ENCODE measurements around the gene PKLR. TPM values are rescaled to one million over a fixed set of nuclear protein-coding genes. Genes with fewer than 3 reads are reported as not detected.

PKLR gene
- total and polyA plus RNA-seq, 4 donors = 10.4 to 56.1 (median 40.6) TPM

DNA sequence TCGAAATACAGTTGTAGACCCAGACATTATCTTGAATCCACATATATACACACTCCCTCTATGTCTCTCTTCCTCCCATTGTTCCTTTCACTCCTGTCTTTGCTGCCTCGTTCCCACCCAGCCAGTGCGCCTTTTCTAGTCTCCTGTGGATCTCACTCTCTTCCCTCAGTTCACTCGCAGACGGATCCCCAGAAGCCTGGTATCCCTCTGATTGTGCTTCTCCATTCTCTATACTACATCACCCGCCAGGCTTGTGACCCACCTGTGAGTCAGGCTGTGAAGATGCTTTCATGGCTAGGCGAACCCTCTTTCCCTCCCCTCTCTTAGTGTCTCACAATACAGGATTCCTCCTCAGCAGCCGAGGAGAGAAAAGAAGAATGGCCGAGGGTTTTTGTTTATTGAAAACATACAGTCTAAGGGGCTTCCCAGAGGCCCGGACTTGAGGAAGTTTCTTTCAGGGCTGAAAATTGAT is 22.5 kb downstream of the PKLR start:
- no peaks in the 10 kb centered on the region for H3K27me3 ChIP-seq (ENCODE audit: control insufficient read depth in 4 of 4, insufficient read depth in 4 of 4, low read length in 3 of 4)
- no peaks in the 10 kb centered on the region for H3K9me3 ChIP-seq (ENCODE audit: control insufficient read depth in 4 of 4, low read length in 3 of 4)
- no peak overlapping the region for H3K4me3 ChIP-seq (ENCODE audit: low read depth in 1 of 3, low read length in 3 of 3)
- no peak for TF ChIP-seq NR2F2 (IDR thresholded peaks at IDR 0.05)
- TF ChIP-seq HNF4A (conservative IDR thresholded peaks at IDR 0.05) = no peak
- no peak for TF ChIP-seq RXRA (IDR thresholded peaks at IDR 0.05)
- TF ChIP-seq, protein P1, sequence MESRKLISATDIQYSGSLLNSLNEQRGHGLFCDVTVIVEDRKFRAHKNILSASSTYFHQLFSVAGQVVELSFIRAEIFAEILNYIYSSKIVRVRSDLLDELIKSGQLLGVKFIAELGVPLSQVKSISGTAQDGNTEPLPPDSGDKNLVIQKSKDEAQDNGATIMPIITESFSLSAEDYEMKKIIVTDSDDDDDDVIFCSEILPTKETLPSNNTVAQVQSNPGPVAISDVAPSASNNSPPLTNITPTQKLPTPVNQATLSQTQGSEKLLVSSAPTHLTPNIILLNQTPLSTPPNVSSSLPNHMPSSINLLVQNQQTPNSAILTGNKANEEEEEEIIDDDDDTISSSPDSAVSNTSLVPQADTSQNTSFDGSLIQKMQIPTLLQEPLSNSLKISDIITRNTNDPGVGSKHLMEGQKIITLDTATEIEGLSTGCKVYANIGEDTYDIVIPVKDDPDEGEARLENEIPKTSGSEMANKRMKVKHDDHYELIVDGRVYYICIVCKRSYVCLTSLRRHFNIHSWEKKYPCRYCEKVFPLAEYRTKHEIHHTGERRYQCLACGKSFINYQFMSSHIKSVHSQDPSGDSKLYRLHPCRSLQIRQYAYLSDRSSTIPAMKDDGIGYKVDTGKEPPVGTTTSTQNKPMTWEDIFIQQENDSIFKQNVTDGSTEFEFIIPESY (IDR thresholded peaks at IDR 0.05) = no peak
- no peak for TF ChIP-seq RAD21 (IDR thresholded peaks at IDR 0.05)
- no peak for TF ChIP-seq GABPA (IDR thresholded peaks at IDR 0.05 in 1 of 2, conservative IDR thresholded peaks at IDR 0.05 in 1 of 2)
- TF ChIP-seq, protein P2, sequence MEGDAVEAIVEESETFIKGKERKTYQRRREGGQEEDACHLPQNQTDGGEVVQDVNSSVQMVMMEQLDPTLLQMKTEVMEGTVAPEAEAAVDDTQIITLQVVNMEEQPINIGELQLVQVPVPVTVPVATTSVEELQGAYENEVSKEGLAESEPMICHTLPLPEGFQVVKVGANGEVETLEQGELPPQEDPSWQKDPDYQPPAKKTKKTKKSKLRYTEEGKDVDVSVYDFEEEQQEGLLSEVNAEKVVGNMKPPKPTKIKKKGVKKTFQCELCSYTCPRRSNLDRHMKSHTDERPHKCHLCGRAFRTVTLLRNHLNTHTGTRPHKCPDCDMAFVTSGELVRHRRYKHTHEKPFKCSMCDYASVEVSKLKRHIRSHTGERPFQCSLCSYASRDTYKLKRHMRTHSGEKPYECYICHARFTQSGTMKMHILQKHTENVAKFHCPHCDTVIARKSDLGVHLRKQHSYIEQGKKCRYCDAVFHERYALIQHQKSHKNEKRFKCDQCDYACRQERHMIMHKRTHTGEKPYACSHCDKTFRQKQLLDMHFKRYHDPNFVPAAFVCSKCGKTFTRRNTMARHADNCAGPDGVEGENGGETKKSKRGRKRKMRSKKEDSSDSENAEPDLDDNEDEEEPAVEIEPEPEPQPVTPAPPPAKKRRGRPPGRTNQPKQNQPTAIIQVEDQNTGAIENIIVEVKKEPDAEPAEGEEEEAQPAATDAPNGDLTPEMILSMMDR (IDR thresholded peaks at IDR 0.05; ENCODE audit: low read depth, low read length, missing input control) = no peak
- TF ChIP-seq EGR1 (IDR thresholded peaks at IDR 0.05; ENCODE audit: low read depth in 2 of 2) = no peak
- no peak for TF ChIP-seq HNF4G (IDR thresholded peaks at IDR 0.05)
- no peak for TF ChIP-seq YY1 (IDR thresholded peaks at IDR 0.05)
- 77% methylated on average over 10 of the region's 10 CpGs for WGBS
- H3K9ac ChIP-seq (ENCODE audit: low read depth in 1 of 2, low read length in 2 of 2) = no peak overlapping the region
- no peak for DNase-seq (ENCODE audit: low spot score)
- H3K4me1 ChIP-seq (ENCODE audit: control insufficient read depth in 4 of 4, insufficient read depth in 4 of 4, low read length in 3 of 4) = peaks cover 8 to 21% (median 18%) of the 10 kb centered on the region in 4 donors
- no peaks in the 10 kb centered on the region for H3K36me3 ChIP-seq (ENCODE audit: control insufficient read depth in 4 of 4, insufficient read depth in 3 of 4, low read depth in 1 of 4, low read length in 3 of 4)
- H3K27ac ChIP-seq (ENCODE audit: low read depth in 1 of 2, low read length in 2 of 2) = no peak overlapping the region

DNA sequence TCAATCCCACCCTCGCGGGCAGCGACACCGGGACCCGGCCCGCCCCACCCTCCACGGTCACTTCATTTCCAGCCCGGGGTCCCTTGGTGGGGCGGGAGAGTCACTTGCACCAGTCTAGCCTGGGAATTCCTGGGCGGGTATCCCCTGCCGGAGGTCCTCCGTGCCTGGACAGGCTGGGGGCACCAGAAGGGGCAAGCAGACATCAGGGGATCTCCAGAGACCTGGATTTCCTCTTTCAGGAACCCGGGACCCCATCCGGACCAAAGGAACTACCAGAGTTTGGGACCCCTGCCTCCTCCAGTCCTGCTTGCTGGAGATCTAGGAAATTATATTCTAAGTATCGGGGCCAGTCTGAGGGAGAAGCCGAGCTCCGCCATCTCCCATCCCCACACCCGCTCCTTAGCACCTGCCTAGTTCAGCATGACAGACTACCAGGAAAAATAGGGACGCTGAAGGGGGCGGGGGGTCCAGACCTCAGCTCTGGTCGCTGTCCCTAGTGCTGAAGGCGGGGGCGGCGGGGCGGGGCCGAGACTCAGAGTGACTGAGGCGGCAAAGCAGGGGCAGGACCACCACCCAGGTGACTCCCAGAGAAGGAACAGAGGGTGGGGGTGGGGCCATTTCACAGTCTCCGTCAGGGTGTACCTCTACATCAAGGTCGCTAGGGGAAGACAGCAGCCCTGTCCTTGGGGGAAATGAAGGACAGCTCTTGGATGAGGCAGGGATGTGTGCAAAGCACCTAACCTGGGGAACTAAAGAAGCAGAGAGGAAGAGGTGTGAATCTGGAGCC is 23.1 kb downstream of the PKLR start:
- Histone ChIP-seq H3K9ac (ENCODE audit: low read depth in 1 of 2, low read length in 2 of 2) (no peak overlapping the region), H3K9me3 (ENCODE audit: control insufficient read depth in 4 of 4, low read length in 3 of 4) (no peaks in the 10 kb centered on the region), H3K27me3 (ENCODE audit: control insufficient read depth in 4 of 4, insufficient read depth in 4 of 4, low read length in 3 of 4) (no peaks in the 10 kb centered on the region), H3K27ac (ENCODE audit: low read depth in 1 of 2, low read length in 2 of 2) (no peak overlapping the region), H3K4me1 (ENCODE audit: control insufficient read depth in 4 of 4, insufficient read depth in 4 of 4, low read length in 3 of 4) (peaks cover 8 to 25% (median 19%) of the 10 kb centered on the region in 4 donors), H3K36me3 (ENCODE audit: control insufficient read depth in 4 of 4, insufficient read depth in 3 of 4, low read depth in 1 of 4, low read length in 3 of 4) (no peaks in the 10 kb centered on the region), H3K4me3 (ENCODE audit: low read depth in 1 of 3, low read length in 3 of 3) (peak overlapping the region; percentile 55 to 84 (median 82))
- 1% methylated on average over 29 of the region's 29 CpGs for WGBS
- TF ChIP-seq YY1 (IDR thresholded peaks at IDR 0.05) (no peak), TAF1 (conservative IDR thresholded peaks at IDR 0.05) (no peak), RXRA (IDR thresholded peaks at IDR 0.05) (no peak), EGR1 (IDR thresholded peaks at IDR 0.05; ENCODE audit: low read depth in 2 of 2) (peak; percentile 94 to 97), RAD21 (IDR thresholded peaks at IDR 0.05) (peak in 1 of 2 donors; percentile 39), SP1 (IDR thresholded peaks at IDR 0.05) (no peak), FOXA2 (IDR thresholded peaks at IDR 0.05) (no peak), HNF4A (conservative IDR thresholded peaks at IDR 0.05) (no peak), GABPA (IDR thresholded peaks at IDR 0.05 in 1 of 2, conservative IDR thresholded peaks at IDR 0.05 in 1 of 2) (no peak)
- TF ChIP-seq, protein P1 (IDR thresholded peaks at IDR 0.05) = no peak
- TF ChIP-seq, protein P2 (IDR thresholded peaks at IDR 0.05; ENCODE audit: low read depth, low read length, missing input control) = no peak
- TF ChIP-seq, protein P3, sequence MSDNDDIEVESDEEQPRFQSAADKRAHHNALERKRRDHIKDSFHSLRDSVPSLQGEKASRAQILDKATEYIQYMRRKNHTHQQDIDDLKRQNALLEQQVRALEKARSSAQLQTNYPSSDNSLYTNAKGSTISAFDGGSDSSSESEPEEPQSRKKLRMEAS (IDR thresholded peaks at IDR 0.05) = no peak
- TF ChIP-seq, protein P4, sequence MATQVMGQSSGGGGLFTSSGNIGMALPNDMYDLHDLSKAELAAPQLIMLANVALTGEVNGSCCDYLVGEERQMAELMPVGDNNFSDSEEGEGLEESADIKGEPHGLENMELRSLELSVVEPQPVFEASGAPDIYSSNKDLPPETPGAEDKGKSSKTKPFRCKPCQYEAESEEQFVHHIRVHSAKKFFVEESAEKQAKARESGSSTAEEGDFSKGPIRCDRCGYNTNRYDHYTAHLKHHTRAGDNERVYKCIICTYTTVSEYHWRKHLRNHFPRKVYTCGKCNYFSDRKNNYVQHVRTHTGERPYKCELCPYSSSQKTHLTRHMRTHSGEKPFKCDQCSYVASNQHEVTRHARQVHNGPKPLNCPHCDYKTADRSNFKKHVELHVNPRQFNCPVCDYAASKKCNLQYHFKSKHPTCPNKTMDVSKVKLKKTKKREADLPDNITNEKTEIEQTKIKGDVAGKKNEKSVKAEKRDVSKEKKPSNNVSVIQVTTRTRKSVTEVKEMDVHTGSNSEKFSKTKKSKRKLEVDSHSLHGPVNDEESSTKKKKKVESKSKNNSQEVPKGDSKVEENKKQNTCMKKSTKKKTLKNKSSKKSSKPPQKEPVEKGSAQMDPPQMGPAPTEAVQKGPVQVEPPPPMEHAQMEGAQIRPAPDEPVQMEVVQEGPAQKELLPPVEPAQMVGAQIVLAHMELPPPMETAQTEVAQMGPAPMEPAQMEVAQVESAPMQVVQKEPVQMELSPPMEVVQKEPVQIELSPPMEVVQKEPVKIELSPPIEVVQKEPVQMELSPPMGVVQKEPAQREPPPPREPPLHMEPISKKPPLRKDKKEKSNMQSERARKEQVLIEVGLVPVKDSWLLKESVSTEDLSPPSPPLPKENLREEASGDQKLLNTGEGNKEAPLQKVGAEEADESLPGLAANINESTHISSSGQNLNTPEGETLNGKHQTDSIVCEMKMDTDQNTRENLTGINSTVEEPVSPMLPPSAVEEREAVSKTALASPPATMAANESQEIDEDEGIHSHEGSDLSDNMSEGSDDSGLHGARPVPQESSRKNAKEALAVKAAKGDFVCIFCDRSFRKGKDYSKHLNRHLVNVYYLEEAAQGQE (IDR thresholded peaks at IDR 0.05) = peak; percentile 99
- TF ChIP-seq, protein P5, sequence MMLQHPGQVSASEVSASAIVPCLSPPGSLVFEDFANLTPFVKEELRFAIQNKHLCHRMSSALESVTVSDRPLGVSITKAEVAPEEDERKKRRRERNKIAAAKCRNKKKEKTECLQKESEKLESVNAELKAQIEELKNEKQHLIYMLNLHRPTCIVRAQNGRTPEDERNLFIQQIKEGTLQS (IDR thresholded peaks at IDR 0.05) = no peak
- peak; percentile 76 for DNase-seq (ENCODE audit: low spot score)
